Central memory CD4-positive, alpha-beta T cell (primary cell): ENCODE measurements around the gene CCDC38.

ENCODE experiments used
- DNase-seq: peaks from one replicate; pipeline ENCODE4 v3.0.0; 2022

The CCDC38 gene

DNA sequence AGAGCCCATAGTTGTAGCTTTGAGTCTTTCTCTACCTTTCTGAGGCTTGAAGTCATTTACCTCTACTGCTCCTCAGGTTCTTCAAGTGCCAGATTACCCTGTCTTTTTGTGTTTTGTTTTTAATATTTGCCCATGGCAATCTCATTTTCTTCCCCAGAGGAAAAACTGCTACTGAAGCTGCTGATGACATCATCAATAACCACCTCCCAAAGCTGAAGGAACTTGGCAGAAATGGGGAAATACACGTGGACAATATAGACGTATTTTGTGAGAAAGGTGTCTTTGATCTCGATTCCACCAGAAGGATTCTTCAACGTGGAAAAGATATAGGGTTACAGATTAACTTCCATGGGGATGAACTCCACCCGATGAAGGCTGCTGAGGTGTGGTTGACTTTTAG is 17.8 kb upstream of the CCDC38 start:
- no peak for DNase-seq

DNA sequence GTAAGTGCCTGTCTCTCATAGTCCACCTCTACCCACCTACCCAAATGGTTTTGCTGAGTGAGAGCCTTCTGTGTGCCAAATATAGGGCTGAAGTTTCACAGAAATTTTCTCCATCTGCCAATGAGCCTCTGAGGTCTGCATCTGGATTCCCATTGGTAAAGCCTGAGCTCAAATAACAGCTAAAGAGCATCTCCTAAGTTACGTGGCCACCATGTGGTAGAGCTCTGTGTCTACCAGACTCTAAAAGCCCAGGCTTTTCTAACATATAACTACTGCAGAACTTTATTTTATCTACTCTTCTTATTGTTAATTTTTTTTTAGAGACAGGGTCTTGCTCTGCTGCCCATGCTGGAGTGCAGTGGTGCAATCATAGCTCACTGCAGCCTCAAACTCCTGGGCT is 16.7 kb upstream of the CCDC38 start:
- DNase-seq: no peak

DNA sequence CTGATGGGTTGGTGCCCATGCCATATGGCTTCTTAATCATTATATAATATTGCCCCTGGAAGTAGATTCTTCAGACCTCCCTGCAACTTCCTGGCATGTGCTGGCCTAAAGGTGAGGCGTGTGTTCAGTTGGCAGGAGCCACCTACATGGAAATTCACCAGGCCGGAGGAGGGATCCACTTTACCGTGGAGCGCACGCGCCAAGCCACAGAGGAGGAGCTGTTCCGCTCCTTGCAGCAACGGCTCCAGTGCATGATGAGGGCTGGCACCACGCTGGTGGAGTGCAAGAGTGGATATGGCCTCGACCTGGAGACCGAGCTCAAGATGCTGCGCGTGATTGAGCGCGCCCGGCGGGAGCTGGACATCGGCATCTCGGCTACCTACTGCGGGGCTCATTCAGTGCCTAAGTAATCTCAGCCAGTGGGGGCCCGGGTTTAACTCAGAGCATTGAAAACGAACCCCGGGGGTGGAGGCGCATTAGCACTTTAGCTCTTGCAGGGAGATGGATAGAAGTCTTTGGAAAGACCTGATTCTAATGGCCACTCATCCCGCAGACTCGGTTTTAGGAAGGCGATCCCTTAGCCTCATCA is 14.2 kb upstream of the CCDC38 start:
- DNase-seq: no peak

DNA sequence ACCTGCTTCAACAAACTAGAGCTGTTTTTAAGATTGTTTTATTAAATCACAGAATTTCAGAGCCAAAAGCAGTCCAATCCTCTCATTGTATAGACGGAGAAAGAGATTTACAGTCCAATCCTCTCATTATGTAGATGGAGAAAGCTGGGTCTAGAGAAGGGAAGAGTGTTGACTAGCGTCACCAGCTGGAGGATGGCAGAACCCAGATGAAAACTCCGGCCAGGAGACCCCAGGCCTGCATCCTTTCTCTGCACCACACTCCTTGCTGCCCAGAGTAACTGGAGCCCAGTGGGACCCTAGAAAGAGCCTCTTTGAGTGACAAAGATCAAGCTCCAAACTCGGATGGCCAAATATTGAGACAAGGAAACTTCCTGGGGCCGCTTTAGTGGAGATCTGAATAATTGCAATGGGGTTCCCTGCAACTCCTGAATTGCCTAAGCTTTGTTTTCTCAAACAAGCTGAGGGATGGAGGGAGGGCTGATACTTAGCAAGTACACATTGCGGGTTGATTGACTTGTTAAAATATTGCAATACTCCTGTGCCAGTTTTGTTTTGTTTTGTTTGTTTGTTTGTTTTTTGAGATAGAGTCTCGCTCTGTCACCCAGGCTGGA is 13.2 kb upstream of the CCDC38 start:
- DNase-seq: no peak

DNA sequence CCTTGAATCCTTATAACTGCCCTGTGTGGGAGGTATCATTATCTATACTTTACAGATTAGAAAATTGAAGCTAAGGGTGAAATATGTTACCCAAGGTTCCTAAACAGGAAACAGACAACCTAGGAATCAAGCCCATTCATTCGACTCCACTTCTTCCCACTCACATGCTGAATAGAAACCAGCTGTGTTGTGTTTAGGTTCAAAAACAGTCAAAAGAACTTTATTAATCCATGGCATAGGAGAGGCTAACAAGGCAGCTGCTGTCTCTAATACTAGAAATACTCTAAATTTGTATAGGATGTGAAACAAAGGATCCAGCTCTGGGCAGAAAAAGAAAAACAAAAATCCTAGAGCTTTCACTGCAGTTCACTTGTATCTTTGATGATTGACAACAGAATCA is 10.6 kb upstream of the CCDC38 start:
- DNase-seq: no peak

DNA sequence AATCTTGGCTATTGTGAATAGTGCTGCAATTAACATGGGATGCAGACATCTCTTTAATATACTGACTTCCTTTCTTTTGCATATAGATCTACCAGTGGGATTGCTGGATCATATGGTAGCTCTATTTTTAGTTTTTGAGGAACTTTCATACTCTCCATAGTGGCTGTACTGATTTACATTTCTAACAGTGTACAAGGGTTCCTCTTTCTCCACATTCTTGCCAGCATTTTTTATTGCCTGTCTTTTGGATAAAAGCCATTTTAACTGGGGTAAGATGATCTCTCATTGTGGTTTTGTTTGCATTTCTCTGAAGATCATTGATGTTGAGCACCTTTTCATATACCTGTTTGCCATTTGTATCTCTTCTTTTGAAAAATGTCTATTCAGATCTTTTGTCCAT is 9.1 kb upstream of the CCDC38 start:
- no peak for DNase-seq

DNA sequence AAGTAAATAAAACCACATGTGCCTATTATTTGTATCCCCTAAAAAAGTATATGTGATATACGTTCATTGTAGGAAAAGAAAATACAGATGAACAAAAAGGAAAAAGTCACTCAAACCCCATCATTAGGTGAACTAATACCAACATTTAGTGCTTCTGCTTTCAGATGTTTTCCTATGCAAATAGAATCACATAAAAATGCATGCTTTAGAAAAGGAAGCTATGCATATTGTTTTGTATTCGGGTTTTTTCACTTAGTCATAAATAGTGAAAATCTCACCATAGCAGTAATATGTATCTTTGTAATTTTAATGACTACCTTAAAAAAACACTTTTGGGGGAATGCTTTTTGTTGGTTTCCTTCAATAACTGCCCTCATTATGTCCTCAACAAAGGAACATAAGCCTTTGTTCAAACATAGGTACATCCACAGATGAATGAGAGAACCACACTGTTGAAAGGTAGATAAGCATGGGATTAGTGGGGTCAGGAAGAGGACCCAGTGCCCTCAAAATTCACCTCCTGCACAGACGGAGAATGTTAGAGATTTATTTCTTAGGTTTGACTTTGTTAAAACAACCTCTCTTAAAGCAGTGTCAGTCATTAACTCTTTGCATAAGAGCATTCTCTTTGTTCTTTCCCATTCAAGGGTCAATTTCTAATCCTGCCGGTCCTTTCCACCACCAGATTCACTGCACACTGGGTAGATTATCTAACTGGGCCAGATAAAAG is 7.2 kb upstream of the CCDC38 start:
- no peak for DNase-seq

DNA sequence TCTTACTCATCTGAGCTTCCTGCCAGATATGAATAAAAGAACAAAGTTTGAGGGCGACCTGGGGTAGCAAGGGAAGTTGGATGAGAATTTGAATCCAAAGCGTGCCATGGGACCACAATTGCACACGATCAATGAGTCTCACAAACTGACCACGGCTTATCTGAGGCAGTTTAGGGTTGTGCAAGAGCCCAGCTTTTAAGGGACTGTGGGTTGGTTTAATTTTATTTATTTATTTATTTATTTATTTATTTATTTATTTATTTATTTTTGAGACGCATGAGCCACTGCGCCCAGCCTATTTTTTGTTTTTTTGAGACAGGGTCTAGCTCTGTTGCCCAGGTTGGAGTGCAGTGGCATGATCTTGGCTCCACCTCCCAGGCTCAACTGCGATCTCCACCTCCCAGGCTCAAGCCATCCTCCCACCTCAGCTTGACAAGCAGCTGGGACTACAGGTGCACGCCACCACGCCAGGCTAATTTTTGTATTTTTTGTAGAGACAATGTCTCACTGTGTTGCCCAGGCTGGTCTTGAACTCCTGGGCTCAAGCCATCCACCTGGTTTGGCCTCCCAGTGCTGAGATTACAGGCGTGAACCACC is 1.8 kb upstream of the CCDC38 start:
- no peak for DNase-seq

DNA sequence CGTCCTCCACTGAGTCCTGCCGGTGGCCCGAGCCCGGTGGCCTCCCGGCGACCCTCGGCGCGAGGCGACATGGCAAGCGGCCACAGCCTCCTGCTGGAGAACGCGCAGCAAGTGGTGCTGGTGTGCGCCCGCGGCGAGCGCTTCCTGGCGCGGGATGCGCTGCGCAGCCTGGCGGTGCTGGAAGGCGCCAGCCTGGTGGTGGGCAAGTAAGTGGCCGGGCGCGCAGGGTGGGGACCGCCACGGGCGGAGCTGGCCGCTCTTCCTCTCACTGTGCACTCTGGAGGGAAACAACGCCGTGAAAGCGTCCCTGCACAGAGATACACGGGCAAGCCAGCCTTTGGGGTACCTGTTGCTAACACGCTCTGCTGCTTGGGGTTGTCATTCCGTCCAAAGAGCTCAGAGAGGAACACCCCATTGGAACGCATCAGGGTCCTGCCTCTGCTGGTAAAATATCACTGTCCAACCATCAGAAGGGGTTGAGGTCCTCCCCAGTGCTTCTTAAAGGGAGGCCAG is 972 bp upstream of the CCDC38 start, which contains the start of gene AMDHD1:
Gene AMDHD1 (plus strand): TSS at position 2 of the 513 bp plus-strand sequence. CDS start 68 bp downstream, at position 70.
- peak; percentile 64 for DNase-seq

DNA sequence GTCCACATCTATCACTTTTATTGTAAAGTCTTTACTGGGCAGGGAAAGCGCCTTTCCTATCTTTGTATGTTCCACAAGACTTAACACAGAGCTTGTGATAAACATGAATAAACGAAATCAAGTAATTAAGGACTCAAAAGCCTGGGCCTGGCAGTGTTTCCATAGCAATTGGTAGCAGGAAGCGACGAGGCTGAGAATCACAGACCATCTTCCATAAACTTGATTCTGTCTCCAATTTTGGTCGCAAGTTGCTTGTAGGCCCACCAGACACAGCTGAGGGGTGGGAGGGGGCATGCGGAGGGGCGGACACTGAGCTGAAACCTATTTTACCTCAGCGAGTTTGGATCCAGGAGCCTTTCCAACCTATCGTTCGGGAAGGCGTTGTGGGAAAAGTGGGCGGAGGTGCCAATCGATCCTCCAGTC is 302 bp downstream of the CCDC38 start:
- no peak for DNase-seq

DNA sequence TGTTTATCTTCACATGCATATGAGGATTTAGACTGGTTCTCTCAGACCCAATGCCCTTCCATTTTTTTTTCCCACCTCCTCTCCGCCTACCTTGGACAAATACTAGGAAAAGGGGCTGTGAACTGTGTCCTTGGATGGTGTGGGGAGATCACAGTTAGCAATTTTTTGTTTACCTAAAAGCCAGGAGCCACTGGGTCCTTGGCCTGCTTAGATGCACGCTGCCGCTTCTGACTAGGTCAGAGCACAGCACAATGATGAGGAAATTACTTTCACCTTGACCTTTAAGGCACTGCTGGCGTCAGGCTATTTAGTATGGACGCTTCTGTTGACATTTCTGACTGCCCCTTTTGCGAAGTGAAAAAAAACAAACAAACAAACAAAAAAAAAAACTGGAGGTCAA is 1.9 kb downstream of the CCDC38 start:
- no peak for DNase-seq

DNA sequence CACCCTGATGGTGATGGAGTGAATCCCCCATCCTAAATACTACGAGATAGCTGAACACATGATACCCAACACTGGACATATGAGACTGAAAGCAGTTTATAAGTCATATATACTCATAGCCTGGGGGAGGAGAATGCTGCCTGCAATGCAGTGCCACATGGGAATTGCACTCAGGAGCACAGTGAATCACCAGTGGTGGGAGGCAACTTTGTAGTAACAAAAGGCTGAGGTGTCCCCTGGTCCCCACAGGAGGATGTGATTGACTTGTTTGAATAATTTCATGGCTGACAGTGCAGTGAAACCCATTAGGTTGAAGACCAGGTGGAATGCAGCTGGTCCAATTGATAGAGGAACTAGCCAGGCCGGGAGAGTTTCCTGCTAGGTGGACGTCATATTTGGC is 20.2 kb downstream of the CCDC38 start:
- DNase-seq: no peak

DNA sequence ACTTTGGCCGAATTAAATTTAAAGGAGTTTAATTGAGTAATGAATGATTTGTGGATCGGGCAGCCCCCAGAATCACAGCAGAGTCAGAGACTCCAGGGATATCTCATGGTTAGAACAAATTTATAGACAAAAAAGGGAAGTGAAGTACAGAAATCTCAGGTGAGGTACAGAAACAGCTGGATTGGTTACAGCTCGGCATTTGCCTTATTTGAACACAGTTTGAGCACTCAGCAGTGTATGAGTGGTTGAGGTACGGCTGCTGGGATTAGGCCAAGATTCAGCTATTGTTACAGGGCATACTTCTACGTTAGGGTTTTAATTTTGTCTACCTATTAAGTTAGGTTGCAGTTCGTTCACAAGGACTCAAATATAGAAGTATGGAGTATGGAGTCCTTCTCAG is 23.3 kb downstream of the CCDC38 start:
- DNase-seq: no peak

DNA sequence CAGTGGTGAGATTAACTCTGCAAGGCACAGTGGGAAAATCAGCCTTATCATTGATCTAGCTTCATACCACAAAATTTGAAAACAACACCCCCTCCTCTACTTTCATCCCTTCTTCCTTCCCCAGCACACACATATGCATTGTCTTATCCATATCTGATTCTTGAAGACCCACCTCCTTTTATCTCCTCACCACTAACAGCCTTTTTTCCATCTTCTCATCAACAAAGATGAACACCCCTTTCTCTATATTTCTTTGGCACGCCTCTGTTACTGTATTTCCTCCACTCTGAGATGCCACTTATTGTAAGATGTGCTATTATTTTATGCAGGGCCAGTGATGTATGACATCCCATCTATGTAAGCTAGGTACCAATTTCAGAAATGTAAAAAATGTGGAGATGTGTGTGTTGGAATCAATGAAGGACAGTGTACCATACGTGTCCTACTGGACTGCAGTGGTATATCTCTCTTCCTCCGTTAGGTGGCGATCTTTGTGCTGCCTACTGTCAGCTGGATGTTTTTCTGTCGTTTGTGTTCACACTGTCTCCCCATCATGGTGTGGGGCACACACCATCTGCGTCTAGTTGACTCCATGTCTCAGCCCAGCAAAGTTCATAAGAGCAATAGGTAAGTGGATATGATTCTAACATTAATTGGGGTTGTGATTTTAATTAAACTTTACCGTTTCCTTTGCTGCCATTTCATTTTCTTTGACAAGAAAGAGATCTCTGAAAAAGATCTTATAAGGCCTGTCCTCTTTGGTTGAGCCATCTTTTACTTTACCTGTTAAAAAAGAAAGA is 24.0 kb downstream of the CCDC38 start:
- peak; percentile 50 for DNase-seq

DNA sequence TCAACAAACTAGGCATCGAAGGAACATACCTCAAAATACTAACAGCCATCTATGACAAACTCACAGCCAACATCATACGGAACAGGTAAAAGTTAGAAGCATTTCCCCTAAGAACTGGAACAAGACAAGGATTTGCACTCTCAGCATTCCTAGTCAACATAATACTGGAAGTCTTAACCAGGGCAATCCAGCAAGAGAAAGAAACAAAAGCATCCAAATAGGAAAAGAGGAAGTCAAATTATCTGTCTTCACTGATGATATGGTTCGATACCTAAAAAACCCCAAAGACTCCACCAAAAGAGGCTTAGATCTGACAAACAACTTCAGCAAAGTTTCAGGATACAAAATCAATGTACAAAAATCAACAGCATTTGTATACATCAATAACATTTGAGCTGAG is 32.5 kb downstream of the CCDC38 start:
- DNase-seq: no peak

DNA sequence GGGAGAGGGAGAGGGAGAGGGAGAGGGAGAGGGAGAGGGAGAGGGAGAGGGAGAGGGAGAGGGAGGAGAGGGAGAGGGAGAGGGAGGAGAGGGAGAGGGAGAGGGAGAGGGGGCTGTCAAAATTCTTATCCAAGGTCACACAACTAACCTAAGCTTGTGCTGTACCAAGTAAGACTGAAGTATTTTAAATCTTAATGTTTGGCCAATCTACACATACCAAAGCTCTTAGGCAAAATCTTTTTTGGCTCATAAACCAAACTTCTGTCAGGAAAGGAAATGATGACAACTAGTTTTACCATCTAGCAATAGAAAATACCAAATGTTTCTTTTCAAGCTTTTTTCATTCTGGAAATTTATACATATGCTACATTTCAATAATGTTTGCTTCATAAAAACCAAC is 33.8 kb downstream of the CCDC38 start:
- DNase-seq: no peak

DNA sequence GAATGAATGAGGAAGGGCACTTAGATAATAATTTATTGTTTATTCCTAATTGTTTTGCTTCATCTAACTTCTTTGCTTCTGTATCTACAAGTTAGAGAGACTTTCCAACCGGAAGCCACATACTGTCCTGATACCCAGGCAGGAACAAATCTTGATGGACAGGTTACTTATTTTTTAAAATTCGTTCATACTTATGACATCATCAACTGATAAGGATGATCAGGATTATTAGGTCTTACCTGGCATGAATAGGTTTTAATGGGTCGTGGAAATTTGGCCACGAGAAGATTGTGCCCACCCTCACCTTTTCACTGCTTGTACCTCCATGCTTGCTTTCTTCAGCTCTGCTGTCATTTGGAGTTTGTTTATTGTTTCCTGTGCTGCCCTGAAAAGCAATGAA is 44.3 kb downstream of the CCDC38 start:
- no peak for DNase-seq

DNA sequence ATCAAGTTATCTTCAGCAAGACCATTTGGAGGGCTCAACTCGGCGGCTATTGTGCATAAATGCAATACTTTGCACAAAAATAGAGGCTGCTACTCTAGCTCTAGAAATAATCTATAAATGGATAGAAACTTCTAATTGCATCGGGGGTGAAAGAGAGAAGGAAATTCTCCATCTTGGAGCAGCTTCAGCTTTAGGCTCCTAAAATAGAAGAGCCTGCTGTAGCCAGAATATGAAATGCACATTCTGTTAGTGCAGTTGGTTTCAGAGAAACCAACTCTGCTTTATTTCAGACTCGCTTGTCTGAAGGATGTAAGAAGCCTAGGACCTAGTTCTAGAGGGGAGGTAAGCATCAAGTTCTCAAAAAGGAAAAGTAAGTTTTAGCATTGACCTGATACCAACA is 45.6 kb downstream of the CCDC38 start:
- no peak for DNase-seq

DNA sequence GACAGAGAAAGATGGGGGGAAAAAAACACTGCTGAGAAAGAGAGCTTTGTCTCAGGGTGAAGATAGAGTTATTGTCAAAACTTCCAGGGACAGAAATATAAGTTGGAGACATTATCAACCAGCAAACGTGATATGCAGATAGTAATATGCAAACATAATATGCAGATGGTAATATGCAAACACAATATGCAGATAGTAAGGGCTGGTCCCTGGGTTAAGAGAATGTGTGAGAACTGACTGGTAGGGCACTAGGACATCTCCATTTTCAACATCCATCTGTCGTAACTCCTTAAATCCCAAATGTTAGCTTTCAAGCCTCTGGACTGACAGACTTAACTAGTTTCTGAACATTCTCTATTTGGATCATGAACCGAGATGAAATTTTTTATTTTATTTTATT is 51.5 kb downstream of the CCDC38 start:
- DNase-seq: no peak

DNA sequence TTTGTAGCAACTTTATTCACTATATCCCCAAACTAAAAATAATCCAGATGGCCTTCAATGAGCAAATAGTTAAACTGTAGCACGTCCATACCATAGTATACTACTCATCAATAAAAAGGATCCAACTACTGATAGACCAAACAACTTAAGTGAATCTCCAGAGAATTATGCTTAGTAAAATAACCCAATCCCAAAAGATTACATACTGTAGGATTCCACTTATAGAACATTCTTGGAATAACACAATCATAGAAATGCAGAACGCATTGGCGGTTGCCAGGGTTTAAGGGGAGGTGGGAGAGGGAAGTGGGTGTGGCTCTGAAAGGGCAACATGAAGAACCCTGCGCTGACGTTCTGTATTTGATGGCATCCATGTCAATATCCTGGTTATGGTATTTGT is 55.1 kb downstream of the CCDC38 start:
- DNase-seq: no peak

DNA sequence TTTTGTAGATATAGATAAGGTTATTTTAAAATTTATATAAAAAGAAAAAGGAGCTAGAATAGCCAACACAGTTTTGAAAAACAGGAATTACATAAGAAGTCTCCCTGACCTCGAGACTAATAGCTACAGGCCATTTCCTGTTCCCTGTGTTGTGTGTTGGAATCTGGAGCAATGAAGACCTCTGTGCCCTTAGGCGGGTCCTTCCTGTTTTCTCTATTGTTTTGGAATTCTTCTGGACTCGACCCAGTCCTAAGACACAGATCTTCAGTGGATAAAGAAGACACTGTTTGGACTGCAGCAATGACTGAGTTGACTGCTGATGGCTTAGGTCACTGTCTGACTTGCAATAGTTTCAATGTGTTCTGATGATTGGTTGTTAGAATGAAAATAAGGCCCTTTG is 57.4 kb downstream of the CCDC38 start:
- no peak for DNase-seq

DNA sequence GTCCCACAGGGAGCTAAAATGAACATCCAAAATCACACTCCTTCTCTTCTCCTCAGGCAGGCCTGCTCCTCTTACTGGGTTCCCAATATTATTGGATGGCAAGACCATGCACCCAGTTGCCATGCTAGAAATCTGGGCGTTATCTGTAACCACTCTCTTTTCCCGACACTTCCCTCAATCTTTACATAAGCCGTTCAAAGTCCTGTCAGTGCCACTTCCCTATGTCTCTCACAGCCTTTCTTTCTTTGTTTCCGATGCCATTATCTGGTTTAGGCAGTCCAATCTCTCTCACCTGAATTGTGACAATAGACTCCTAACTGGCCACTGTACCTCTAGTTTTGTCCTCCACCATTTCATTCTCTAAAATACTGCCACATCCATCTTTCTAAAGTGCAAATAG is 59.5 kb downstream of the CCDC38 start:
- DNase-seq: no peak

DNA sequence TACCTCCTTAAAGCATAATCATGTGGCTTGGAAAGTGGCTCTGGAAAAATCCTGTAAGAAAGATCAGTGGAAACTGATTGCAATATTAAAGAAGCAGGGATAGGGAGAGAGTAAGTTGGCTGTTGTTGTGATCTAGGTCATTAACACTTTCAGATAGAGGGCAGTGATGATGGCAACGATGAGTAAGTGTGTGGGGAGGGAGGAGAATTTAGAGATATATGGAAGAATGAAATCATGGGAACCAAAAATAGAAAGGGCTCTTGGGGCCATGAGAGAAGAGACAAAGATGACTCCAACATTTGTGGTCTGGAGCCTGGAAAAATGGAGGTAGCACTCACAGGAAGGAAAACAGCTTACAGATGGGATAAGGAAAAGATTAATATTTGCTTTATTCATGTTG is 60.3 kb downstream of the CCDC38 start:
- no peak for DNase-seq
